ENCODE data around the gene IQCB1.
"Not testable (repeated sequence)": the region's sequence is repeated elsewhere in the genome, so short reads cannot be mapped to it uniquely, and the experiment has no call there.

IQCB1 gene

GRCh38 chr3:121803771-121804320 lies 31.0 kb downstream of the IQCB1 start:
- DNase-seq, result no peak

- DNase-seq, result no peak
Measured at GRCh38 chr3:121800906-121801305, 34.0 kb downstream of the IQCB1 start.

GRCh38 chr3:121796970-121797369 lies 37.9 kb downstream of the IQCB1 start:
- no peak for DNase-seq

DNA sequence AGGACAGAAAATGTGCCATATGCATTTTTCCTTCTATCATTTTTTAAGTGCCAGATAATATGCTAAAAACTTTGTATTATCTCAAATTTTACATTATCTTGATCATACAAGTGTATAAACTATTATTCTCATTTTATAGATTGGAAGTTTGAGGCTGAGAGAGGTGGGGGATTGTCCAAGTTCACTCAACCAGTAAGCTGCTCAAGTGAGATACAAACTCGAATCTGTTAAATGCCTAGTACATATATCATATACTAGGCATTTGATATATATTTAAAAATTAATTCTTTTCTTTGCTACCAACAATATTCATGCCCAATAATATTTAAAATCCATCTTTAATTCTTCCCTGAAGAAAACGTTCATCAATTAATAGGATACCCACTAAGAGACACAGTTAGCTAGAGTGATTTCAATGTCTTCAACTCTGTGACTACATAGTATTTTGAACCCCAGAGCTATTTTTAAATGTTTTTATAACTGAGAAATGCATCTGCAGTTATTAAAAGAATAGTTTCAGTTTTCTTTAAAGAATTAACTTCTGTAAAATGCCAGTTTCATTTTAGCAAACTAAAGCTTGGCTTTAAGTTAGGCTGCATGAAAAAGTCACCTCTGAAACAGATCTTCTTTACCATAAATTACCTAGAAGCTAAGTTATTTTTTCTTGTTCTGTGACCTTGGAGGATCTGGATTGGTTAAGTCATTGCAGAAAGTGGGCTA lies 40.4 kb downstream of the IQCB1 start:
- no peak for DNase-seq

DNA sequence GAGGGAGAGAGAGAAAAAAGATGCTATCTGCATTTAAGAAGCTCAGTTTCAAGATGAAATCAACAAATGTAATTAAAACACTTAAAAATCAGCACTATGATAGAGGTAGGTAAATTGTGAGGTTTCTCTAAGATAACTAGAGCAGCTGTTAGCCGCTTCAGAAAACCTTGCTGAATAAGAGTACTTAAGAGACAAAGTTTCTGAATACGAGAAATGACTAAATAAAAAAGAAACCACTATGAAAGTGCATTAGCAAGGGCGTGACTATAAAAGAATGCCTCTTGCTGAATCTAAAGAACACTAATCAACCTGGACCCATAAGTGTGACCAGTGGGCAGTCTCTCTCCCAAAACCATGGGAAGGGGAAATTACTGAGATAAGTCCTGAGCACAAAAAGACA lies 41.8 kb downstream of the IQCB1 start:
- no peak for DNase-seq

DNA sequence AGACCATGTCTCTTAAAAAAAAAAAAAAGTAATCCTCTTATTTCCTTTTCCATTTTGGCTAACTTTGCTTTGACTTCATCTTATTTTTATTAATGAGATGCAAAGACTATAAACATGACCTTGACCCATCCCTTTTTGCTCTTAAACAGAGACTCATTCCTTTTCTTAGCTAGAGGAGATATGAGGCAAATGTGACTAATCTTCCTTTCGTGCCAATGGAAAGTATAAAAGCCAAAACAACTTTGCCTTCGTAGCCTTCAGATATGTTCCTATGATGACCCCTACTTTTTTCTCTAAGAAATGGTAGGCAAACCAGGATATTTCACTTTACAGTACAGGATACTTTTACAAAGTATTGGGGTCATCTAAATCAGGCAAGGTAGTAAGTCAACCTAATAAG lies 48.4 kb downstream of the IQCB1 start:
- DNase-seq, result no peak

GRCh38 chr3:121782784-121783183 lies 52.1 kb downstream of the IQCB1 start:
- DNase-seq, result not testable (repeated sequence)

GRCh38 chr3:121781611-121782010 lies 53.2 kb downstream of the IQCB1 start:
- DNase-seq, result no peak

- not testable (repeated sequence) for DNase-seq
Measured at GRCh38 chr3:121775095-121775494, 59.8 kb downstream of the IQCB1 start.

GRCh38 chr3:121769246-121769645 lies 65.6 kb downstream of the IQCB1 start:
- DNase-seq, result no peak

- no peak for DNase-seq
Measured at GRCh38 chr3:121768452-121768851, 66.4 kb downstream of the IQCB1 start.

- no peak for DNase-seq
Measured at GRCh38 chr3:121759541-121760202, 75.2 kb downstream of the IQCB1 start.

GRCh38 chr3:121758727-121759450 lies 76.0 kb downstream of the IQCB1 start:
- no peak for DNase-seq

- no peak for DNase-seq
Measured at GRCh38 chr3:121757812-121758545, 76.9 kb downstream of the IQCB1 start.

DNA sequence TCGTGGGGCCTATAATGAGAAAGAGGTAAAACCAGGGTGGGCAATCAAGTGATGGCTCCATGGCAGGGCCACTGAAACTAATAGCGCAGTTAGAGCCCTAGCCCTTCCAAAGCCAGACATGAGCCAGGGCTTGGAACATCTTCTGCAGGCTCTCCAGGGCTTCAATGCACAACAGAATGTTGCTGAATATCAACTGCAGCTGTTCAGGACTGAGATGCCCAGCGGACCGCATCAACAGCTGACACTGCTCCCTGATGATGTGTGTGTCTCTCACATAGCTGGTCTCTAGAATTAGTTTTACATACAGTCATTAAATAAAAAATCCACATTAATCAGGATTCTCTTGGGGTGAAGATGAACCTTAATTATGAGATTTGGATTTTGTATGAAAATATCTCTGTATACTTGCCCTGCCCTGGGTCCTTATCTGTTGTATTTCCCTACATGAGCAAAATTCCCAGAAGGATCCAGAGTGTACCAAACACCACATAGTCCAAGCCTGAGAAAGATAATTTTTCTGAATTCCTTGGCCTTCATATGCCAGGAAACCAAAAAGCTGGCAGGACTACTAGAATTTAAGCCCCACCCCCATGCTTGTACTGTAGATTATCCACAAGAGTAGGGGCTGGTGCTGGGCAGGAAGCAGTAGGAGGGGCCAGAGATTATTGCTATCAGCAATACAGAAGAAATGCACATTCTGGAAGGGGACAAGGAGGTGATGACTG lies 77.6 kb downstream of the IQCB1 start:
- DNase-seq, result no peak

GRCh38 chr3:121752772-121753171 lies 82.1 kb downstream of the IQCB1 start:
- no peak for DNase-seq

DNA sequence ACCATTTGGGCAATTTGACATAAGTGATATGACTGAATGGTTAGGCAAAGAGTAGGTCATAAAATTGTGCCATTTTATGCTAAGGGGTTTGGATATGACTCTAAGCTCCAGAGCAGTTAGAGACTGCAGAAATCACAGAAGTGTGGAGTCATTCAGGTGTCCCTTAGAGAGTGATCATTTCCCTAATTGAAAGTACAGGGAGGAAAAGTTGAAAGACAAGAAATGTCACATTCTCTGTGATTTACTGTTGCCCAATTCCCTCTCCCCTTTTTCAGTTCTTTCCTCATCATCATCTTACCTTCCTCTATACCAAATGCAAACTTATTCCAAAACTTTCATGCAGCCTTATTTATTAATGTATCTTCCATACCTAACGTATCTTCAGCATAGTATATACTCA lies 82.6 kb downstream of the IQCB1 start:
- DNase-seq, result no peak

- DNase-seq, result no peak
Measured at GRCh38 chr3:121750087-121750415, 84.8 kb downstream of the IQCB1 start.

DNA sequence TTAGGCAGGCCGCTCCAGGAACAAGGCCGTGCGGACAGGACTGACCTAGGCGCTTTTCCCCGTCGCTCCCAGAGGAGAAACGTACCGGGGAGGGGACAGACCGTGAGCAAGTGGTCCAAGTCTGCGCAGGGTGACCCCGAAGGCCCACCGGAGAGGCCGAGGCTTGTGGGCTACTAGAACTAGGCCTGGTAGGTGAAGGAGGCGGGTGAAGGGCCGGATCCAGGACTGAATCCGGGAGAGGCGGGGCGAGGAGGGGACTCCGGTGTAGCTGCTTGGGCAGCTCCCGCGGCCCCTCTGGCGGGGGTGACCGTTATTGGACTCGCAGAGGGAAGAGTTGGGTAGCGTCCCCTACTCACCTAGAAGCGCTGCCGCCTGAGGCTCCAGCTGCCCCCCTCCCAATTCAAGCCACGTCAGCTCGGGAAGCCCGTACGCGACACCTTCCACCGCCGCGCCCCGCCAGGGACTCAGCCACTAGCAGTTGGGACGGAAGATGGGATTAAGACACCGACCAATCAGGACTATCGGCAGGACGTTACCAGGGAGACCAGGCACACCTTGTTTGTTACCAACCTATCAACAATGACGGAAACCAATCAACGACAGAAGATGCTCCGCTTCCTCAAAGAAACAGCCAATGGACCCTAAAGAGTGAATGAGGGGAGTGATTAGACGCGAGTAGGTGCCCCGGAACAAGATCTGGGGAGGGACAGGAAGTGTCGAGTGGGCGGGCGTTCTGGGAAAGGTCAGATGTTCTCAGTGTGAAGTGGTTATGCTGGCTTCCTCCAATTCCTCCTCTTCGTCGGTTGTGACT lies 85.4 kb downstream of the IQCB1 start, which contains the start of gene GOLGB1:
GOLGB1 (minus strand) TSS at position 466 of the 811 bp plus-strand sequence. CDS start 18,770 bp downstream, outside the sequence.
- DNase-seq, result peak; percentile 96

DNA sequence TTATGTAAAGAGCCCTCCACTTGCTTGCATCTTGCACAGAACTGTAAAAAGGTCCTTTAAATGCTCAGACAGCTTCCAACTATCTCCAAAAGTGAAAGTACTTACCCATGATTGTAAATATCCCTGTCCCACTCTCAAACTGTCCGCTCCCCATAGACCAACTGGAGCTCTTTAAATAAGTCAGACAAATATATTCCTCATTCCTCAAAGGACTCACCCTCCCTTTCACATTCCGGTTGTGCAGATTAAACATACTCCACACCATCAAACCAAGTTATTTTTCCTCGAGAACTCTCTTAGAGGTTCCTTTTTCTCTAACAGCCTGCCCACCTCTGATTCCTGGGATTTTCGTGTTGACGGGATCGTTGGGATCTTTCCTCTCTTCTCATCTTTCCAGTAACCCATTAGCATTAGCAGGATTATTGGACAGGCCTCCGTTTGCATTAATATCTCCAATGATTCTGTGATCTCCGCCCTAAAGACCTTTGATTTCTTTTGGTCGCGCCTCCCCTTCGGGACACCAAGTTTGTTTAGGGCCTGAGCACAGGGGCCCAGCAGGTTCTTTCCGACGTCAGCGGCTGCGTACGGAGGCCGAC lies 86.1 kb downstream of the IQCB1 start:
- no peak for DNase-seq

- DNase-seq, result no peak
Measured at GRCh38 chr3:121747976-121748375, 86.9 kb downstream of the IQCB1 start.
